Coronary artery (tissue), 2 donors: ENCODE results near the gene UNKL.

ENCODE experiments used
- DNase-seq: peaks from one replicate; pipeline ENCODE4 v3.0.0-alpha.2; 2017; ENCODE audit warnings: low spot score
- H3K27ac ChIP-seq, 2 donors: fragments of 200-600 bp; sonication (generic); one replicate each; pipeline ENCODE4 v1.5.1; 2016 to 2019
- H3K4me3 ChIP-seq: fragments of 200-600 bp; sonication (generic); 2 replicates; pipeline ENCODE4 v1.5.1; 2016; ENCODE audit warnings: mild to moderate bottlenecking, moderate library complexity
- TF ChIP-seq, protein P1 (sequence below): fragments of 200-600 bp; sonication (generic); IDR thresholded peaks from one replicate; pipeline ENCODE4 v1.5.1; 2019; ENCODE audit warnings: antibody characterized with exemption

UNKL gene

DNA sequence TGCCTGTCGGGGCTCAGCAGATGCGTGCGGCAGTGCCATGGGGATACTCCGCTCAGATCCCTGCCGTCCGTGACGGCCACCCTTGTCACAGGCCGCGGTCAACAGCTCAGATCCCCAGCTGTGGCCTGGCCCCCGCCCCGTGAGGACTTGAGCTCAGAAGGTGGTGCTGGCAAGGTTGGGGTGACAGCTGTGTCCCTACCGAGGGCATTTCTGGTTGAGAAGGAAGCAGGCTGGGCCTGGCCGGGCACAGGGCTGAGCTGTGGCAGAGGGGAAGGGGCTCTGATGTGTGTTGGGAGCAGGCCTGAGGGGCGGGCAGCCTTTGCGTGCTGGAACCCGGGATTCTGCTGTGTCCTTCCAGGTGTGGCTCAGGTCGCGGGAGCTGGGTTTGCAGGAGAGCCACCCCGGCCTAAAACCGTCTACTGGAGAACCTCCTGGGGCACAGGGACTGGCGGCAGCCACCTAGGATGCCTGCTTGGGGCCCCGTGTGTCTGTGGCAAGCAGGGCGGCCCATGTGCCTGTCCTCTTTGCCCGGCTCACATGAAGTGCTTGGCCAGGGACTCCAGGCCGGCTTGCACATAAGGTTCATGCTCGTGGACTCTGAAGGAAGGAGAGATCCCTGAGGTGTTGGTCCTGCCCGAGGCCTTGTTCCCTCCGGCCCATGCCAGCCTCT is 100.0 kb downstream of the UNKL start:
- no peak overlapping the region for H3K27ac ChIP-seq
- TF ChIP-seq, protein P1, sequence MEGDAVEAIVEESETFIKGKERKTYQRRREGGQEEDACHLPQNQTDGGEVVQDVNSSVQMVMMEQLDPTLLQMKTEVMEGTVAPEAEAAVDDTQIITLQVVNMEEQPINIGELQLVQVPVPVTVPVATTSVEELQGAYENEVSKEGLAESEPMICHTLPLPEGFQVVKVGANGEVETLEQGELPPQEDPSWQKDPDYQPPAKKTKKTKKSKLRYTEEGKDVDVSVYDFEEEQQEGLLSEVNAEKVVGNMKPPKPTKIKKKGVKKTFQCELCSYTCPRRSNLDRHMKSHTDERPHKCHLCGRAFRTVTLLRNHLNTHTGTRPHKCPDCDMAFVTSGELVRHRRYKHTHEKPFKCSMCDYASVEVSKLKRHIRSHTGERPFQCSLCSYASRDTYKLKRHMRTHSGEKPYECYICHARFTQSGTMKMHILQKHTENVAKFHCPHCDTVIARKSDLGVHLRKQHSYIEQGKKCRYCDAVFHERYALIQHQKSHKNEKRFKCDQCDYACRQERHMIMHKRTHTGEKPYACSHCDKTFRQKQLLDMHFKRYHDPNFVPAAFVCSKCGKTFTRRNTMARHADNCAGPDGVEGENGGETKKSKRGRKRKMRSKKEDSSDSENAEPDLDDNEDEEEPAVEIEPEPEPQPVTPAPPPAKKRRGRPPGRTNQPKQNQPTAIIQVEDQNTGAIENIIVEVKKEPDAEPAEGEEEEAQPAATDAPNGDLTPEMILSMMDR: no peak
- DNase-seq: no peak
- no peak overlapping the region for H3K4me3 ChIP-seq

DNA sequence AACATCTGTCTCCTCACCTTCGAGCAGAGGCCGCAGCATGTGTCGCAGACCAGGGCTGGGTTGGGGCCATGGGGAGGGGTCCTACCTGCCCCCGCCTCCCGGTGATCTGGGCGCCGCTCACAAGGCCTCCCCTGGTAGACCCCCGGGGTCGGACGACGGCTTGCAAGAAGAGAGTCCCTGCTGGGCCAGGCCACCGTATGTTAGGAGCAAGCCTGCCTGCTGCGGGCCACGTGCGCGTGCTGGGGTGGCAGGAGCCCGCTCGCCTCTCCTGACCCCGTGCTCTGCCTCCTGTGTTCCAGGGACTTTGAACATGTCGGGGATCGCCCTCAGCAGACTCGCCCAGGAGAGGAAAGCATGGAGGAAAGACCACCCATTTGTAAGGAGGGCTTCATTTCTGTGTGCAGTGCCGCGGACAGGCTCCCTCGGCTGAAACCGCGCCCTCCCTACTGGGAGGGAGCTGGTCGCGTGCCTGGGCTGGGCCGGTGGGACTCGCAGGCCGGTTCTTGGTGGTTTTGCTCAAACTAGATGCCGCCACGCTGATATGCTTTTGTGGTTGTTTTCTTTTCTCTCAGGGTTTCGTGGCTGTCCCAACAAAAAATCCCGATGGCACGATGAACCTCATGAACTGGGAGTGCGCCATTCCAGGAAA is 100.7 kb downstream of the UNKL start:
- Histone ChIP-seq H3K27ac (no peak overlapping the region), H3K4me3 (no peak overlapping the region)
- no peak for DNase-seq
- TF ChIP-seq, protein P1: no peak
